HEK293T (cell line): ENCODE measurements around the gene TUBB4B.

ENCODE experiments used
- FOXK2 ChIP-seq: fragments of 450-650 bp; IDR thresholded peaks from 2 replicates; pipeline ENCODE4 v1.6.1; 2016; ENCODE audit warnings: mild to moderate bottlenecking
- FOXM1 ChIP-seq: fragments of 450-650 bp; IDR thresholded peaks from 2 replicates; pipeline ENCODE4 v1.6.1; 2017; ENCODE audit warnings: mild to moderate bottlenecking, borderline replicate concordance
- NFRKB ChIP-seq: fragments of 450-650 bp; IDR thresholded peaks from 2 replicates; pipeline ENCODE4 v1.6.1; 2016; ENCODE audit warnings: mild to moderate bottlenecking, moderate library complexity
- SP1 ChIP-seq: fragments of 450-650 bp; IDR thresholded peaks from 2 replicates; pipeline ENCODE4 v1.6.1; 2017
- SUZ12 ChIP-seq: fragments of 450-650 bp; IDR thresholded peaks from 2 replicates; pipeline ENCODE4 v1.6.1; 2016; ENCODE audit warnings: mild to moderate bottlenecking

DNA sequence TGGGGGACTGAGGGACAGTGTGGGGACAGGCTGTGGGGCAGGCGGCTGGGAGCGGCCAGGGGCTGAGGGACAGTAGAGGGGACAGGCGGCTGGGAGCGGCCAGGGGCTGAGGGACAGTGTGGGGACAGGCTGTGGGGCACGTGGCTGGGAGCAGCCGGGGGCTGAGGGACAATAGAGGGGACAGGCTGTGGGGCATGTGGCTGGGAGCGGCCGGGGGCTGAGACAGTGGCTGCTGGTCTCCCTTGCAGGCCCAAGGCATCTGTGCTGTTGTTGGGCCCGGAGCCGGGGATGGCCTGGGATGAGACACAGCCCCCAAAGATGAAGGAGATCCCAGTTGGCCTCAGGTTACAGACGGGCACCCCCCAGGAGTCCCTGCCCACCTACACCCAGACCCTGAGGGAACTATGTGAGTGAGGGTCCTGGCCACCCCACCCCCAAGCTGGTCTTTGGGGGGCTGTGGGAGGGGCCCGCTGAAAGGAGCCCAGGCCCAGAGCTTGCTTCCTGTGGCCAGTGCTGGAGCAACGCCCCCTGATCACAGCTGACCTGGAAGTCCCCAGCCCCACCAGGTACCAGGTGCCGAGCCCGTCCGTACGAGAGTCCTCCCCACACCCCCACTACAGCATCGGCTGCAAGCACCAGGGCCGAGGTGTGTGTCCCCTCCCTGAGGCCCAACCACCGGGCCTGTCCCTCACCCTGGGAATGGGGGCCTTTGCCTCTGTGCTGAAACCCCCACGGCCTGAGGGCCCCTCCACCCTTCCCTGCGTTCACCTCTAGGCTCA, 10.6 kb downstream of the TUBB4B start:
- TF ChIP-seq FOXM1 = no peak
- TF ChIP-seq FOXK2 = no peak
- TF ChIP-seq NFRKB = no peak
- TF ChIP-seq SUZ12 = no peak
- no peak for TF ChIP-seq SP1
